ENCODE data around the gene MSANTD2.

DNA sequence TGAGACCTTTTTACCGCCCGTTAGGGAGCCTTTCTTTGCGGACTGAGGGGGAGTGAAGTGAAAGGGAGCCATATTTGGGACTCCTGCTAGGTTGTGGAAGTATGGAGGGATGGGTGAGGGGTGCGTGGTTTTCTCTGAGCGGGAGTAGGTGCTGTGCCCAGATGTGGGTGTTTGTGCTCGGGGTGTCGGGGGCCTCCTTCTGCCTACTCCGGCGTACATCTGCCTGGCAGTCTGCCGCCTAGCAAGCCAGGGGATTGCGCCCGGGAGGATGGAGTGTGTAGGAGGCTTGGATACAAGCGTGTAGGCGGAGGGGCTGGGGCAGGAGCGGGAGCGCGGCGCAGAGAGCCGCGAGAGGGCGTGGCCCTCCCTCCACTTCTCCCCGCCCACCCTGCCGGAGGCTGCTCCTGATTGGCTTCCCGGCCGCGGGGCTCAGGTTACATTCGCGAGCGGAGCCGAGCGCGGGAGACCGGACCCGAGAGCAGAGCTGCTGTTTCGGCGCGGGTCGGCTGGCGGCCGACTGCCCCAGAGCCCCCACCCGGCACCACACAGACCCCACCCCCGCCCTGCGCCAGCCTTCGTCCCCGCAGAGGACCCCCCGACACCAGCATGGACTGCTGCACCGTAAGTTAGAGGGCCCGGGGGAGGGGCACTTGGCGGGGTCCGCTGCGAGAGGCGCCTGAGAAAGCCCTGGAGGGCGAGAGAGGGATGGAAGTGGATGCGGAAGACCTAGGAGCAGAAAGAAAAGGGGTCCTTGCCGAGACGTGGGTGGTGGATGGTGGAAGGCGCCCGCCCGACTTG is 60.5 kb downstream of the MSANTD2 start, which contains the start of gene NRGN:
- TF ChIP-seq, protein P1, sequence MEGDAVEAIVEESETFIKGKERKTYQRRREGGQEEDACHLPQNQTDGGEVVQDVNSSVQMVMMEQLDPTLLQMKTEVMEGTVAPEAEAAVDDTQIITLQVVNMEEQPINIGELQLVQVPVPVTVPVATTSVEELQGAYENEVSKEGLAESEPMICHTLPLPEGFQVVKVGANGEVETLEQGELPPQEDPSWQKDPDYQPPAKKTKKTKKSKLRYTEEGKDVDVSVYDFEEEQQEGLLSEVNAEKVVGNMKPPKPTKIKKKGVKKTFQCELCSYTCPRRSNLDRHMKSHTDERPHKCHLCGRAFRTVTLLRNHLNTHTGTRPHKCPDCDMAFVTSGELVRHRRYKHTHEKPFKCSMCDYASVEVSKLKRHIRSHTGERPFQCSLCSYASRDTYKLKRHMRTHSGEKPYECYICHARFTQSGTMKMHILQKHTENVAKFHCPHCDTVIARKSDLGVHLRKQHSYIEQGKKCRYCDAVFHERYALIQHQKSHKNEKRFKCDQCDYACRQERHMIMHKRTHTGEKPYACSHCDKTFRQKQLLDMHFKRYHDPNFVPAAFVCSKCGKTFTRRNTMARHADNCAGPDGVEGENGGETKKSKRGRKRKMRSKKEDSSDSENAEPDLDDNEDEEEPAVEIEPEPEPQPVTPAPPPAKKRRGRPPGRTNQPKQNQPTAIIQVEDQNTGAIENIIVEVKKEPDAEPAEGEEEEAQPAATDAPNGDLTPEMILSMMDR (IDR thresholded peaks at IDR 0.05; ENCODE audit: insufficient read depth, low read length), result no peak
- TF ChIP-seq GABPA (IDR thresholded peaks at IDR 0.05; ENCODE audit: low read depth), result no peak
- TF ChIP-seq POLR2AphosphoS5 (IDR thresholded peaks at IDR 0.05; ENCODE audit: low read depth), result no peak
- no peak for TF ChIP-seq SPI1 (IDR thresholded peaks at IDR 0.05; ENCODE audit: borderline replicate concordance, low read depth)
- TF ChIP-seq, protein P2, sequence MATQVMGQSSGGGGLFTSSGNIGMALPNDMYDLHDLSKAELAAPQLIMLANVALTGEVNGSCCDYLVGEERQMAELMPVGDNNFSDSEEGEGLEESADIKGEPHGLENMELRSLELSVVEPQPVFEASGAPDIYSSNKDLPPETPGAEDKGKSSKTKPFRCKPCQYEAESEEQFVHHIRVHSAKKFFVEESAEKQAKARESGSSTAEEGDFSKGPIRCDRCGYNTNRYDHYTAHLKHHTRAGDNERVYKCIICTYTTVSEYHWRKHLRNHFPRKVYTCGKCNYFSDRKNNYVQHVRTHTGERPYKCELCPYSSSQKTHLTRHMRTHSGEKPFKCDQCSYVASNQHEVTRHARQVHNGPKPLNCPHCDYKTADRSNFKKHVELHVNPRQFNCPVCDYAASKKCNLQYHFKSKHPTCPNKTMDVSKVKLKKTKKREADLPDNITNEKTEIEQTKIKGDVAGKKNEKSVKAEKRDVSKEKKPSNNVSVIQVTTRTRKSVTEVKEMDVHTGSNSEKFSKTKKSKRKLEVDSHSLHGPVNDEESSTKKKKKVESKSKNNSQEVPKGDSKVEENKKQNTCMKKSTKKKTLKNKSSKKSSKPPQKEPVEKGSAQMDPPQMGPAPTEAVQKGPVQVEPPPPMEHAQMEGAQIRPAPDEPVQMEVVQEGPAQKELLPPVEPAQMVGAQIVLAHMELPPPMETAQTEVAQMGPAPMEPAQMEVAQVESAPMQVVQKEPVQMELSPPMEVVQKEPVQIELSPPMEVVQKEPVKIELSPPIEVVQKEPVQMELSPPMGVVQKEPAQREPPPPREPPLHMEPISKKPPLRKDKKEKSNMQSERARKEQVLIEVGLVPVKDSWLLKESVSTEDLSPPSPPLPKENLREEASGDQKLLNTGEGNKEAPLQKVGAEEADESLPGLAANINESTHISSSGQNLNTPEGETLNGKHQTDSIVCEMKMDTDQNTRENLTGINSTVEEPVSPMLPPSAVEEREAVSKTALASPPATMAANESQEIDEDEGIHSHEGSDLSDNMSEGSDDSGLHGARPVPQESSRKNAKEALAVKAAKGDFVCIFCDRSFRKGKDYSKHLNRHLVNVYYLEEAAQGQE (IDR thresholded peaks at IDR 0.05; ENCODE audit: insufficient replicate concordance, low read depth), result no peak
